SU-DHL-6 (cell line): ENCODE results near the gene DDX3X.

Experiments used
- EZH2phosphoT487 ChIP-seq: fragments of 200-600 bp; sonication (generic), shearing (Covaris generic); conservative IDR thresholded peaks from 2 replicates; pipeline ENCODE4 v1.6.1; 2018; ENCODE audit warnings: mild to moderate bottlenecking, antibody characterized with exemption, low read length, moderate library complexity, mixed read lengths
- TF ChIP-seq, protein P1 (sequence below): fragments of 200-600 bp; sonication (generic); IDR thresholded peaks from one replicate; pipeline ENCODE4 v1.5.1; 2017; ENCODE audit warnings: antibody characterized with exemption, mild to moderate bottlenecking, low read length, moderate library complexity; ENCODE audit not compliant: insufficient read depth, poor library complexity, severe bottlenecking

DNA sequence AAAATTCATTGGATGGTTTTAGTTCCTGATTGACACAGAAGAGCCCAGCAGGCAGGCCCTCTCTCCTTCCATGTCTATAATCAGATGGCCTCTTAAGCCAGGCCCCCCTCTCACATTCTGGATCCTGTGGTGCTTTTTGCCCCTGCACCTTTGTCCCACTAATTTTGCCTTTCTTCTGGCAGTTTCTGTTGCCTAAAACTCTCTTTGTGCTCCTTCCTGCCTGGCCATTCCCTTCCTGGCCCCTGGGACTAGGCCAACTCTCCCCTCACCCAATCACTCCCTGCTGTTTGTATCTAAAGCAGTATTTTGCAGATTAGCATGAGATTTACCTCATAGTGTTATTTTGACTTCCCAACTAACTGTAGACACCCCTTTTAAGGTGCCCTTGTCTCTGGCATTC, 42.7 kb upstream of the DDX3X start:
- TF ChIP-seq, protein P1, sequence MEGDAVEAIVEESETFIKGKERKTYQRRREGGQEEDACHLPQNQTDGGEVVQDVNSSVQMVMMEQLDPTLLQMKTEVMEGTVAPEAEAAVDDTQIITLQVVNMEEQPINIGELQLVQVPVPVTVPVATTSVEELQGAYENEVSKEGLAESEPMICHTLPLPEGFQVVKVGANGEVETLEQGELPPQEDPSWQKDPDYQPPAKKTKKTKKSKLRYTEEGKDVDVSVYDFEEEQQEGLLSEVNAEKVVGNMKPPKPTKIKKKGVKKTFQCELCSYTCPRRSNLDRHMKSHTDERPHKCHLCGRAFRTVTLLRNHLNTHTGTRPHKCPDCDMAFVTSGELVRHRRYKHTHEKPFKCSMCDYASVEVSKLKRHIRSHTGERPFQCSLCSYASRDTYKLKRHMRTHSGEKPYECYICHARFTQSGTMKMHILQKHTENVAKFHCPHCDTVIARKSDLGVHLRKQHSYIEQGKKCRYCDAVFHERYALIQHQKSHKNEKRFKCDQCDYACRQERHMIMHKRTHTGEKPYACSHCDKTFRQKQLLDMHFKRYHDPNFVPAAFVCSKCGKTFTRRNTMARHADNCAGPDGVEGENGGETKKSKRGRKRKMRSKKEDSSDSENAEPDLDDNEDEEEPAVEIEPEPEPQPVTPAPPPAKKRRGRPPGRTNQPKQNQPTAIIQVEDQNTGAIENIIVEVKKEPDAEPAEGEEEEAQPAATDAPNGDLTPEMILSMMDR, result no peak
- TF ChIP-seq EZH2phosphoT487, result no peak
